PC-3 (cell line): Measurements from ENCODE around the gene INSL3.

ENCODE experiments used
- EZH2 ChIP-seq: fragments of 300-600 bp; sonication (generic); IDR thresholded peaks from one replicate; pipeline ENCODE4 v1.6.1; 2017; ENCODE audit warnings: antibody characterized with exemption, mild to moderate bottlenecking, low read length; ENCODE audit not compliant: unreplicated experiment
- TF ChIP-seq, protein P1 (sequence below): fragments of 300-600 bp; sonication (generic); conservative IDR thresholded peaks from 2 replicates; pipeline ENCODE4 v1.5.1; 2017; ENCODE audit warnings: antibody characterized with exemption, low read depth, mild to moderate bottlenecking, low read length

DNA sequence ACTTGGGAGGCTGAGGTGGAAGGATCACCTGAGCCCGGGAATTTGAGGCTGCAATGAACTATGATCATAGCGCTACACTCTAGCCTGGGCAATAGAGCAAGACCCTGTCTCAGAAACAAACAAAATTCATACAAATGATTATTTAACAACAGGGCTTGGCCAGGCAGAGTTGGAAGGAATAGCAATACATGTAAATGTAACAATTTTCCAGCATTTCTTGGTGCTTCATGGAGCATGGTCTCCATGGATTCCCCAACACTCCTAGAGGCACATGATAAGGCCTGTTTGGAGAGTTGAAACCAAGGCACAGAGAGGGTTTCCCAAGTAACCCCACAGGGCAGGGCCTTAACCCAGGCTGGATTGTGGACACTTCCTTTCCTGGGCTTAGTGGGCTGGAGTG is 10.2 kb downstream of the INSL3 start:
- TF ChIP-seq, protein P1, sequence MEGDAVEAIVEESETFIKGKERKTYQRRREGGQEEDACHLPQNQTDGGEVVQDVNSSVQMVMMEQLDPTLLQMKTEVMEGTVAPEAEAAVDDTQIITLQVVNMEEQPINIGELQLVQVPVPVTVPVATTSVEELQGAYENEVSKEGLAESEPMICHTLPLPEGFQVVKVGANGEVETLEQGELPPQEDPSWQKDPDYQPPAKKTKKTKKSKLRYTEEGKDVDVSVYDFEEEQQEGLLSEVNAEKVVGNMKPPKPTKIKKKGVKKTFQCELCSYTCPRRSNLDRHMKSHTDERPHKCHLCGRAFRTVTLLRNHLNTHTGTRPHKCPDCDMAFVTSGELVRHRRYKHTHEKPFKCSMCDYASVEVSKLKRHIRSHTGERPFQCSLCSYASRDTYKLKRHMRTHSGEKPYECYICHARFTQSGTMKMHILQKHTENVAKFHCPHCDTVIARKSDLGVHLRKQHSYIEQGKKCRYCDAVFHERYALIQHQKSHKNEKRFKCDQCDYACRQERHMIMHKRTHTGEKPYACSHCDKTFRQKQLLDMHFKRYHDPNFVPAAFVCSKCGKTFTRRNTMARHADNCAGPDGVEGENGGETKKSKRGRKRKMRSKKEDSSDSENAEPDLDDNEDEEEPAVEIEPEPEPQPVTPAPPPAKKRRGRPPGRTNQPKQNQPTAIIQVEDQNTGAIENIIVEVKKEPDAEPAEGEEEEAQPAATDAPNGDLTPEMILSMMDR, result no peak
- TF ChIP-seq EZH2, result no peak
